H9 (cell line): ENCODE results near the gene CLEC4G. TPM values are rescaled to one million over a fixed set of nuclear protein-coding genes. Genes with fewer than 3 reads are reported as not detected.

ENCODE experiments used
- DNase-seq: peaks from one replicate; pipeline ENCODE4 v3.0.0-alpha.2; 2017
- H2AFZ ChIP-seq: one replicate; pipeline ENCODE4 v1.6.1; 2013; ENCODE audit warnings: mild to moderate bottlenecking, low read length, control low read depth, moderate library complexity
- H2AK5ac ChIP-seq: 2 replicates; pipeline ENCODE4 v1.6.1; 2013; ENCODE audit warnings: low read length, control low read depth, mixed read lengths; ENCODE audit not compliant: insufficient read length
- H2BK120ac ChIP-seq: one replicate; pipeline ENCODE4 v1.6.1; 2013; ENCODE audit warnings: low read depth, mild to moderate bottlenecking, low read length, control low read depth, inconsistent platforms; ENCODE audit not compliant: poor library complexity, severe bottlenecking
- H2BK12ac ChIP-seq: 2 replicates; pipeline ENCODE4 v1.6.1; 2013; ENCODE audit warnings: low read length, control low read depth, mixed read lengths, low read depth; ENCODE audit not compliant: insufficient read length
- H2BK15ac ChIP-seq: 2 replicates; pipeline ENCODE4 v1.6.1; 2013; ENCODE audit warnings: low read depth, low read length, control low read depth
- H2BK20ac ChIP-seq: one replicate; pipeline ENCODE4 v1.6.1; 2013; ENCODE audit warnings: low read depth, mild to moderate bottlenecking, low read length, control low read depth, inconsistent platforms; ENCODE audit not compliant: poor library complexity, severe bottlenecking
- H2BK5ac ChIP-seq: 2 replicates; pipeline ENCODE4 v1.6.1; 2013; ENCODE audit warnings: low read length, control low read depth, mixed read lengths; ENCODE audit not compliant: insufficient read length
- H3K14ac ChIP-seq: 2 replicates; pipeline ENCODE4 v1.6.1; 2013; ENCODE audit warnings: low read length, control low read depth; ENCODE audit not compliant: insufficient read depth
- H3K18ac ChIP-seq: 2 replicates; pipeline ENCODE4 v1.6.1; 2013; ENCODE audit warnings: low read depth, mild to moderate bottlenecking, mixed read lengths, low read length, control low read depth; ENCODE audit not compliant: insufficient read length
- H3K23ac ChIP-seq: 2 replicates; pipeline ENCODE4 v1.6.1; 2013; ENCODE audit warnings: low read length, control low read depth, mixed read lengths, low read depth; ENCODE audit not compliant: insufficient read length
- H3K23me2 ChIP-seq: 2 replicates; pipeline ENCODE4 v1.6.1; 2013; ENCODE audit warnings: low read depth, mild to moderate bottlenecking, mixed read lengths, low read length, control low read depth; ENCODE audit not compliant: insufficient read length, poor library complexity, severe bottlenecking
- H3K27ac ChIP-seq: 2 replicates; pipeline ENCODE4 v1.5.1; 2013; ENCODE audit warnings: low read length, control low read depth, mixed read lengths, low read depth; ENCODE audit not compliant: insufficient read length
- H3K27me3 ChIP-seq: 2 replicates; pipeline ENCODE4 v1.6.1; 2013; ENCODE audit warnings: low read length, control low read depth, inconsistent platforms; ENCODE audit not compliant: insufficient read depth
- H3K4ac ChIP-seq: 2 replicates; pipeline ENCODE4 v1.6.1; 2013; ENCODE audit warnings: low read depth, mild to moderate bottlenecking, control low read depth, inconsistent platforms, low read length, moderate library complexity
- H3K4me1 ChIP-seq: 2 replicates; pipeline ENCODE4 v1.6.1; 2013; ENCODE audit warnings: low read length, control low read depth, inconsistent platforms; ENCODE audit not compliant: insufficient read depth
- H3K4me2 ChIP-seq: 2 replicates; pipeline ENCODE4 v1.6.1; 2013; ENCODE audit warnings: low read length, control low read depth, mixed read lengths; ENCODE audit not compliant: insufficient read length, insufficient read depth
- H3K56ac ChIP-seq: 2 replicates; pipeline ENCODE4 v1.6.1; 2013; ENCODE audit warnings: low read depth, mild to moderate bottlenecking, mixed read lengths, low read length, control low read depth; ENCODE audit not compliant: insufficient read length
- H3K79me1 ChIP-seq: 2 replicates; pipeline ENCODE4 v1.6.1; 2013; ENCODE audit warnings: low read depth, mild to moderate bottlenecking, moderate library complexity, low read length, control low read depth, inconsistent platforms; ENCODE audit not compliant: insufficient read depth, poor library complexity, severe bottlenecking
- H3K79me2 ChIP-seq: 2 replicates; pipeline ENCODE4 v1.6.1; 2013; ENCODE audit warnings: low read length, control low read depth, inconsistent platforms; ENCODE audit not compliant: insufficient read depth
- H3K9ac ChIP-seq: 2 replicates; pipeline ENCODE4 v1.6.1; 2013; ENCODE audit warnings: low read length, control low read depth, mixed read lengths; ENCODE audit not compliant: insufficient read length; ENCODE audit errors: extremely low read depth
- H3K9me3 ChIP-seq: one replicate; pipeline ENCODE4 v1.6.1; 2013; ENCODE audit warnings: low read depth, low read length, inconsistent platforms; ENCODE audit not compliant: control insufficient read depth
- H3T11ph ChIP-seq: one replicate; pipeline ENCODE4 v1.6.1; 2013; ENCODE audit warnings: mild to moderate bottlenecking, low read length, control low read depth, inconsistent platforms
- H4K20me1 ChIP-seq: one replicate; pipeline ENCODE4 v1.6.1; 2013; ENCODE audit not compliant: control insufficient read depth, insufficient read length, insufficient read depth
- H4K5ac ChIP-seq: 2 replicates; pipeline ENCODE4 v1.6.1; 2013; ENCODE audit warnings: low read depth, mild to moderate bottlenecking, mixed read lengths, low read length, control low read depth; ENCODE audit not compliant: insufficient read length
- H4K8ac ChIP-seq: replicated peaks from 2 replicates; pipeline ENCODE4 v1.6.1; 2013; ENCODE audit warnings: low read length, control low read depth, mixed read lengths, low read depth; ENCODE audit not compliant: insufficient read length
- H4K91ac ChIP-seq: 2 replicates; pipeline ENCODE4 v1.6.1; 2013; ENCODE audit warnings: low read depth, mild to moderate bottlenecking, moderate library complexity, mixed read lengths, low read length, control low read depth; ENCODE audit not compliant: insufficient read length
- H3K27ac Mint-ChIP-seq, 3 experiments: 2 replicates in 2 of 3; 3 replicates in 1 of 3; pipeline ENCODE4 v1.8.0; 2020 to 2021; ENCODE audit warnings: mixed read lengths in 3 of 3, mild to moderate bottlenecking in 1 of 3, moderate library complexity in 1 of 3
- H3K27me3 Mint-ChIP-seq: 2 replicates; pipeline ENCODE4 v1.8.0; 2021; ENCODE audit warnings: low read depth, mild to moderate bottlenecking, moderate library complexity, mixed read lengths
- H3K36me3 Mint-ChIP-seq, 3 experiments: 2 replicates in 2 of 3; 3 replicates in 1 of 3; pipeline ENCODE4 v1.8.0; 2020 to 2021; ENCODE audit warnings: low read depth in 3 of 3, mixed read lengths in 3 of 3; ENCODE audit not compliant: insufficient read depth in 1 of 3
- H3K4me1 Mint-ChIP-seq, 2 experiments: 2 replicates each; pipeline ENCODE4 v1.8.0; 2020; ENCODE audit warnings: mixed read lengths in 2 of 2
- H3K4me3 Mint-ChIP-seq, 2 experiments: 2 replicates in 1 of 2; 3 replicates in 1 of 2; pipeline ENCODE4 v1.8.0; 2020 to 2021; ENCODE audit warnings: mild to moderate bottlenecking in 2 of 2, mixed read lengths in 2 of 2, moderate library complexity in 1 of 2
- H3K9me3 Mint-ChIP-seq, 2 experiments: 2 replicates in 1 of 2; 3 replicates in 1 of 2; pipeline ENCODE4 v1.8.0; 2020; ENCODE audit warnings: mild to moderate bottlenecking in 2 of 2, mixed read lengths in 2 of 2, moderate library complexity in 1 of 2
- WGBS: extraction: QIAGEN DNeasy Blood & Tissue Kit; methylation state at CpG from one replicate; pipeline ENCODE4 v1.1.7; 2013; ENCODE audit warnings: missing lambda C conversion rate, low lambda C conversion rate, mixed read lengths; ENCODE audit not compliant: insufficient read length; ENCODE audit errors: extremely low coverage; 5-methylcytosine and 5-hydroxymethylcytosine counted together
- total RNA-seq: library from RNA; stranded (reverse); gene quantifications from 2 replicates; pipeline ENCODE4 v1.2.1, GENCODE V29; 2021
- TF ChIP-seq, protein P1 (sequence below): fragments of 200-600 bp; sonication (generic); conservative IDR thresholded peaks from 3 replicates; pipeline ENCODE4 v1.8.0; 2021; ENCODE audit warnings: antibody characterized with exemption, mild to moderate bottlenecking

The CLEC4G gene
- total RNA-seq, 1 experiment from 2014 or later: not detected

DNA sequence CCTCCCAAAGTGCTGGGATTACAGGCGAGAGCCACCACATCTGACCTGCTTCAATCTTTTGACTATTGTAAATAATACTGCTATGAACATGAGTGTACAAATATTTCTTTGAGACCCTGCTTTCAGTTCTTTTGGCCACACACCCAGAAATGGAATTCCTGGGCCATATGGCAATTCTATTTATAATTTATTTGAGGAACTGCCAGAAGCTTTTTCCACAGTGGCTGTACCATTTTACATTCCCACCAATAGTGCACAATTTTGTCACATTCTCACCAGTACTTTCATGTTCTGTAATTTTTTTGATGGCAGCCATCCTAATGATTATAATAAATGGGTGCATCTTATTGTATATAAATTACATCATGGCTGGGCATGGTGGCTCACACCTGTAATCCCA lies 16.2 kb downstream of the CLEC4G start:
- no peaks in the 10 kb centered on the region for H3K36me3 Mint-ChIP-seq
- no peak overlapping the region for H4K8ac ChIP-seq
- H3K23me2 ChIP-seq: no peaks in the 10 kb centered on the region
- H3K27ac ChIP-seq: no peak overlapping the region
- no peaks in the 10 kb centered on the region for H3K4me1 Mint-ChIP-seq
- no peak overlapping the region for H2BK15ac ChIP-seq
- H3K4me3 Mint-ChIP-seq: no peak overlapping the region
- peaks cover 24% of the 10 kb centered on the region for H3K27me3 Mint-ChIP-seq
- no peak overlapping the region for H3K14ac ChIP-seq
- no peak overlapping the region for H3K4ac ChIP-seq
- H2BK12ac ChIP-seq: no peak overlapping the region
- H3K4me1 ChIP-seq: no peaks in the 10 kb centered on the region
- H3K23ac ChIP-seq: no peak overlapping the region
- no peak overlapping the region for H3K9ac ChIP-seq
- H3K27me3 ChIP-seq: no peaks in the 10 kb centered on the region
- no peak overlapping the region for H3K56ac ChIP-seq
- no peaks in the 10 kb centered on the region for H3K9me3 ChIP-seq
- no peak for DNase-seq
- no peak overlapping the region for H2AK5ac ChIP-seq
- no peak overlapping the region for H3K4me2 ChIP-seq
- no peak overlapping the region for H2AFZ ChIP-seq
- H3K27ac Mint-ChIP-seq: no peak overlapping the region; a peak in 1 of 7 replicates
- H4K91ac ChIP-seq: no peak overlapping the region
- H3K79me1 ChIP-seq: no peaks in the 10 kb centered on the region
- no peaks in the 10 kb centered on the region for H4K20me1 ChIP-seq
- no CpG with 5 or more reads among the region's 1 CpG for WGBS
- H3K18ac ChIP-seq: no peak overlapping the region
- TF ChIP-seq, protein P1, sequence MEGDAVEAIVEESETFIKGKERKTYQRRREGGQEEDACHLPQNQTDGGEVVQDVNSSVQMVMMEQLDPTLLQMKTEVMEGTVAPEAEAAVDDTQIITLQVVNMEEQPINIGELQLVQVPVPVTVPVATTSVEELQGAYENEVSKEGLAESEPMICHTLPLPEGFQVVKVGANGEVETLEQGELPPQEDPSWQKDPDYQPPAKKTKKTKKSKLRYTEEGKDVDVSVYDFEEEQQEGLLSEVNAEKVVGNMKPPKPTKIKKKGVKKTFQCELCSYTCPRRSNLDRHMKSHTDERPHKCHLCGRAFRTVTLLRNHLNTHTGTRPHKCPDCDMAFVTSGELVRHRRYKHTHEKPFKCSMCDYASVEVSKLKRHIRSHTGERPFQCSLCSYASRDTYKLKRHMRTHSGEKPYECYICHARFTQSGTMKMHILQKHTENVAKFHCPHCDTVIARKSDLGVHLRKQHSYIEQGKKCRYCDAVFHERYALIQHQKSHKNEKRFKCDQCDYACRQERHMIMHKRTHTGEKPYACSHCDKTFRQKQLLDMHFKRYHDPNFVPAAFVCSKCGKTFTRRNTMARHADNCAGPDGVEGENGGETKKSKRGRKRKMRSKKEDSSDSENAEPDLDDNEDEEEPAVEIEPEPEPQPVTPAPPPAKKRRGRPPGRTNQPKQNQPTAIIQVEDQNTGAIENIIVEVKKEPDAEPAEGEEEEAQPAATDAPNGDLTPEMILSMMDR: no peak
- no peak overlapping the region for H4K5ac ChIP-seq
- no peak overlapping the region for H2BK120ac ChIP-seq
- no peak overlapping the region for H2BK20ac ChIP-seq
- no peak overlapping the region for H3T11ph ChIP-seq
- no peaks in the 10 kb centered on the region for H3K79me2 ChIP-seq
- H3K9me3 Mint-ChIP-seq: no peaks in the 10 kb centered on the region; a peak in 2 of 5 replicates
- no peak overlapping the region for H2BK5ac ChIP-seq
